Left lung (tissue), 10 donors: ENCODE results near the gene ADAMTSL5. TPM values are rescaled to one million over a fixed set of nuclear protein-coding genes. Genes with fewer than 3 reads are reported as not detected.

Experiments
- ATAC-seq: fragments of 200-7000 bp; cut with Tn5 transposase; one replicate; pipeline ENCODE4 v1.9.1; 2020; ENCODE audit warnings: moderate library complexity
- DNase-seq, 4 donors: peaks; one replicate each; pipeline ENCODE4 v3.0.0-alpha.2; 2013 to 2020
- H3K27ac ChIP-seq, 2 donors: fragments of 200-600 bp; sonication (generic) in 1 of 2; one replicate each; pipeline versions ENCODE4 v1.5.0 to v1.8.0; 2020 to 2021
- H3K27me3 ChIP-seq, 2 donors: fragments of 200-600 bp; sonication (generic) in 1 of 2; one replicate each; pipeline versions ENCODE4 v1.5.0 to v1.8.0; 2020 to 2021
- H3K36me3 ChIP-seq, 2 donors: fragments of 200-600 bp; sonication (generic) in 1 of 2; one replicate each; pipeline versions ENCODE4 v1.5.0 to v1.8.0; 2020 to 2021
- H3K4me1 ChIP-seq, 2 donors: fragments of 200-600 bp; one replicate each; pipeline ENCODE4 v1.8.0; 2021
- H3K4me3 ChIP-seq, 2 donors: fragments of 200-600 bp; sonication (generic) in 1 of 2; one replicate each; pipeline versions ENCODE4 v1.5.0 to v1.8.0; 2020 to 2021; ENCODE audit warnings: mild to moderate bottlenecking in 1 of 2
- H3K9me3 ChIP-seq, 2 donors: fragments of 200-600 bp; sonication (generic) in 1 of 2; one replicate each; pipeline versions ENCODE4 v1.5.0 to v1.8.0; 2020 to 2021
- intact Hi-C, 2 donors: fragments of 100-400 bp; cut with DNase I; formaldehyde crosslinking; loops; one replicate each; pipeline versions ENCODE4 v1.11.2 to v1.14.2; 2022
- polyA plus RNA-seq, 6 donors: library from polyadenylated mRNA; unstranded; fragments of 120-200 nt; gene quantifications; one replicate each; pipeline ENCODE4 v1.2.1, GENCODE V29; 2013; ENCODE audit not compliant: insufficient read length in 6 of 6
- total RNA-seq, 2 donors: library from RNA; stranded (reverse); fragmentation: NEBNext Ultra II Directional; extraction: Animal tissue kit (Norgen Biotek cat#: 25700); gene quantifications; one replicate each; pipeline ENCODE4 v1.2.1, GENCODE V29; 2021
- TF ChIP-seq, protein P1 (sequence below), 2 donors: fragments of 200-600 bp; sonication (generic) in 1 of 2; IDR thresholded peaks; one replicate each; pipeline versions ENCODE4 v1.5.0 to v1.8.0; 2021; ENCODE audit warnings: antibody characterized with exemption in 2 of 2
- donor health status: DM: no; HTN: yes; CAD: no.
- donor health status: DM: no; HTN: no; CAD: no.

Gene ADAMTSL5
- total and polyA plus RNA-seq, 8 donors, result 0.32 to 5.3 (median 0.60) TPM

DNA sequence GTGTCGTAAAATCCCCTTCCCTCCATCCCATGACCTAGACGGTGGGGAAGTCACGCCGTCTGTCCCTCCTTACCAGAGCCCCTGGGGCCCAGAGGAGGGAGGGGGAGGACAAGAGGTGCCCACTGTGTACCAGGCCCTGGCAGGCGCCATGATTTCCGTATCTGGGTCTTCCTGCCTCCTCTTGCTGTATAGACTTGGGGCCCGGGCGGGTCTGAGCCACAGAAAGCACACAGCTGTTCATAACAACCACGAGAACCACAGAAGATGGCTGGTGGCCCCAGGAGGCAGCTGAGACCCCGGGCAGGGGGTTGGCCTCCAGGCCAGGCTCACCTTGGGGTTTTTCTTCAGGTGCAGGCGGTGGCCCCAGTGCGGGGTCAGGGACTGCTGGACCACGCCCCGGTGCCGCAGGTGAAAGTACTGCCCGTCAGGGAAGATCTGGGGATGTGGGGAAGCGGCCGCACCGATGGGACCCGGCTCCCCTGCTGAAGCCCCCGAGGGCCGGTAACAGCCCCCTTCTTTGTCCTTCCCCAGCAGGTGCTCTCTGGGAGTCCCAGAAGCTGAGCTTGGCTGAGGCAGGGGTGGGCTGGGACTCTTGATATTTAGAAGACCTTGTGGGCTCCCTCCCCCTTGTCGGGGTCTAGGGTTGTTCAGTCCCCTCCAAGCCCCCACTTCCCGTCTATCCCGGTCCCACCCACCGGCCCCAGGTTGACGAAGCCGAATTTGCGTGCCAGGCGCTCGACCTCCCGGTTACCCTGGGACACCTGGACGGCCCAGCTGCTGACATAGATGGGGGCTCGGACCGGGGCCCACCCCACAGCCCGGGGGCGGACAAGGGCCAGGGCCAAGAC is 23.1 kb downstream of the ADAMTSL5 start:
- peak overlapping the region; percentile 36 to 71 for H3K27ac ChIP-seq
- peak overlapping the region; percentile 43 to 53 for H3K4me3 ChIP-seq
- ATAC-seq, result no peak
- no peaks in the 10 kb centered on the region for H3K36me3 ChIP-seq
- DNase-seq, result peak in 1 of 4 donors; percentile 70
- H3K9me3 ChIP-seq, result no peaks in the 10 kb centered on the region
- peaks cover 0 to 33% of the 10 kb centered on the region in 2 donors for H3K27me3 ChIP-seq
- intact Hi-C loops, result no loop called here
- TF ChIP-seq, protein P1, sequence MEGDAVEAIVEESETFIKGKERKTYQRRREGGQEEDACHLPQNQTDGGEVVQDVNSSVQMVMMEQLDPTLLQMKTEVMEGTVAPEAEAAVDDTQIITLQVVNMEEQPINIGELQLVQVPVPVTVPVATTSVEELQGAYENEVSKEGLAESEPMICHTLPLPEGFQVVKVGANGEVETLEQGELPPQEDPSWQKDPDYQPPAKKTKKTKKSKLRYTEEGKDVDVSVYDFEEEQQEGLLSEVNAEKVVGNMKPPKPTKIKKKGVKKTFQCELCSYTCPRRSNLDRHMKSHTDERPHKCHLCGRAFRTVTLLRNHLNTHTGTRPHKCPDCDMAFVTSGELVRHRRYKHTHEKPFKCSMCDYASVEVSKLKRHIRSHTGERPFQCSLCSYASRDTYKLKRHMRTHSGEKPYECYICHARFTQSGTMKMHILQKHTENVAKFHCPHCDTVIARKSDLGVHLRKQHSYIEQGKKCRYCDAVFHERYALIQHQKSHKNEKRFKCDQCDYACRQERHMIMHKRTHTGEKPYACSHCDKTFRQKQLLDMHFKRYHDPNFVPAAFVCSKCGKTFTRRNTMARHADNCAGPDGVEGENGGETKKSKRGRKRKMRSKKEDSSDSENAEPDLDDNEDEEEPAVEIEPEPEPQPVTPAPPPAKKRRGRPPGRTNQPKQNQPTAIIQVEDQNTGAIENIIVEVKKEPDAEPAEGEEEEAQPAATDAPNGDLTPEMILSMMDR (IDR thresholded peaks at IDR 0.05), result no peak
- H3K4me1 ChIP-seq, result peaks cover 5 to 18% of the 10 kb centered on the region in 2 donors

DNA sequence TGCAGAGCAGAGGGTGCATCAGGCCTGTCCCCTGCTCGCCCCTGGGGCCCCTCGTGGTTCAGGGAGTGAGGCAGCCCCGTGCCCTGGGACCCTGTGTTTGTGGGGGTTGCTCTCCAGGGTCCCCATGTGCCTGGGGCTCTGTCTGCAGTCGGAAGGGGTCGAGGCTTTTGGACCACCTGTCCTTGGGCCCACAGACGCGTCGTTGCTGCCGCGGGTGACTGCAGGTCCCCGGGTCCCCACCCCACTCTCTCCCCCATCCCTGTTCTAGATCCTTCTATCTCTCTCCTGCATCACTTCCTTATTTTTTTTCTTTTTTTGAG is 24.6 kb downstream of the ADAMTSL5 start:
- DNase-seq (no peak), ATAC-seq (no peak)
- Histone ChIP-seq H3K27ac (no peak overlapping the region), H3K27me3 (peaks cover 0 to 30% of the 10 kb centered on the region in 2 donors), H3K4me3 (no peak overlapping the region), H3K9me3 (no peaks in the 10 kb centered on the region), H3K36me3 (no peaks in the 10 kb centered on the region), H3K4me1 (peaks cover 5 to 18% of the 10 kb centered on the region in 2 donors)
- TF ChIP-seq, protein P1 (IDR thresholded peaks at IDR 0.05), result no peak
- intact Hi-C loops, result no loop called here

DNA sequence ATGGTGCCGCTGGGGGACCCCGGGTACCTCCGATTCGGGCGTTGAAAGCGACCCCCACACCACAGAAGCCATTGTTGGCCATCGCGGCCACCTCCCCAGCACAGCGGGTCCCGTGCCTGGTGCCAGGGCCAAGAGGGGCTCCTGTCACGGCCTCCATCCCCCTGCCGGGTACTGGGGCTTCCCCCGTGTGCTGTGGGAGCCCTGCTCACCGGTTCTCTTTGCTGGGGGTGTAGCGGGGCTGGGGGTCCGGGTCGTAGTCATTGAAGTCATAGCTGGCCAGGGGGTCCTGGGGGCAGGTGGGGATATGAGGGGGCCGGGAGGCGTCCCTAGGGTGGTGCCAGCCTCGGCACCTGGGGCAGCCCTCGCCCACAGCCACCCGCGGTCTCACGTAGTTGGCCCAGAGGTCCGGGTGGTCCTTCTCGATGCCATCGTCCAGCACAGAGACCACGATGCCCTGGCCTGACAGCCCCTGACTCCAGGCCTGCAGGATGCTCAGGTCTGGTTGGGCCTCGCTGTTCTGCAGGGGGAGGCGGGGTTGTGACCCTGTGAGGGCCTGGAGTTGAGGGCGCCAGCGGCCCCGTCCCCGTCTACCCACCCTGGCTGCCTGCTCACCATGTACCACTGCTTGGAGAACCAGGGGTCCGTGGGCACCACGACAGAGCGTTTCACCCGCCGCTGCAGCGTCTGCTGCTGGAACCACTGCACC is 25.1 kb downstream of the ADAMTSL5 start:
- peaks cover 5 to 18% of the 10 kb centered on the region in 2 donors for H3K4me1 ChIP-seq
- no peak overlapping the region for H3K4me3 ChIP-seq
- TF ChIP-seq, protein P1 (IDR thresholded peaks at IDR 0.05), result no peak
- peaks cover 0 to 25% of the 10 kb centered on the region in 2 donors for H3K27me3 ChIP-seq
- no peak for ATAC-seq
- no peaks in the 10 kb centered on the region for H3K36me3 ChIP-seq
- H3K9me3 ChIP-seq, result no peaks in the 10 kb centered on the region
- H3K27ac ChIP-seq, result no peak overlapping the region
- intact Hi-C loops, result no loop called here
- DNase-seq, result peak in 1 of 4 donors; percentile 68

DNA sequence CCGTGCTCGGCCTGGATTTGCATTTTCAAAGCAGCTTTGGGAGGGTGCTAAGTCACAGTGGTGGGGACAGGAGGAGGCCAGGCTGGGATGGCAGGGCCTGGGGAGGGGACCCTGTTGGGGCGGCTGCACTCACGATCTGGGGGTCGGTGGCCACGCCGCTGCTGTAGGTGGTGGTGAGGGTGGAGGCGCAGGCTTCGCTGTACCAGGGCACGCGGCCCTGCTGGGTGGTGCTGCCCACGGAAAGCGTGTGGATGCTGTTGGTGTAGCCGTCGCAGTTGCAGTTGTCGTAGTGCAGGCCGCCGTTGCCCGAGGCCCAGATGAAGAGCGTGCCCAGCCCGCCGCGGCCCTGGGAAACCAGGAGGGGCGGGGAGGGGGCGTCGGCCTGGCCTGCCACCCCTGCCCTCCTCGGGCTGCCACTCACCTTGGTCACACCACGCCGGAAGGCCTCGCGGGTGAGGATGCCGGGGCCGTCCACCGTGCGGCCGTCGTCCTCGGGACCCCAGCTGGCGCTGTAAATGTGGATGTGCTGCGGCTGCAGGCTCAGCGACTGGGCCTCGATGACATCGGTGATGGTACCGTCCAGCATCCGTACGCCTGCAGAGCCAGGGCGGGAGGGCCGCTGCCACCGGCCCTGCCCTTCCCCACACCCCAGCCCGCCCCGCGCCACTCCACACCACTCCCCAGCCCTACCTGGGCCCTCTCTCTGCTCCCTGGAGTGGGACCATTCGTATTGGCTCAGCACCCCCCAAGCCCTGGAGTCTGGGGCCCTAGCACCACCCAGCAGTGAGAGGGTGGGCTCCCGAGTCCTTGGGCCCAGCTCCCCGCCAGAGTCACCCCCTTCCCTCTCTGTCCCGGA is 25.9 kb downstream of the ADAMTSL5 start:
- no peak overlapping the region for H3K4me3 ChIP-seq
- TF ChIP-seq, protein P1 (IDR thresholded peaks at IDR 0.05), result no peak
- intact Hi-C loops, result no loop called here
- H3K9me3 ChIP-seq, result no peaks in the 10 kb centered on the region
- DNase-seq (peak in 1 of 4 donors; percentile 69), ATAC-seq (no peak)
- H3K36me3 ChIP-seq, result no peaks in the 10 kb centered on the region
- H3K4me1 ChIP-seq, result peaks cover 5 to 18% of the 10 kb centered on the region in 2 donors
- no peak overlapping the region for H3K27ac ChIP-seq
- H3K27me3 ChIP-seq, result peaks cover 0 to 17% of the 10 kb centered on the region in 2 donors
